GM23248 (cell line): ENCODE data around the gene IPO11.

Experiments
- EZH2 ChIP-seq: fragments of 200-600 bp; sonication (generic); IDR thresholded peaks from 2 replicates; pipeline ENCODE4 v1.6.1; 2018; ENCODE audit warnings: antibody characterized with exemption, mild to moderate bottlenecking; ENCODE audit not compliant: insufficient read depth, poor library complexity, severe bottlenecking
- EZH2phosphoT487 ChIP-seq: fragments of 200-600 bp; sonication (generic); IDR thresholded peaks from 2 replicates; pipeline ENCODE4 v1.6.1; 2018; ENCODE audit warnings: antibody characterized with exemption, moderate library complexity, mild to moderate bottlenecking, low read depth; ENCODE audit not compliant: insufficient read depth

DNA sequence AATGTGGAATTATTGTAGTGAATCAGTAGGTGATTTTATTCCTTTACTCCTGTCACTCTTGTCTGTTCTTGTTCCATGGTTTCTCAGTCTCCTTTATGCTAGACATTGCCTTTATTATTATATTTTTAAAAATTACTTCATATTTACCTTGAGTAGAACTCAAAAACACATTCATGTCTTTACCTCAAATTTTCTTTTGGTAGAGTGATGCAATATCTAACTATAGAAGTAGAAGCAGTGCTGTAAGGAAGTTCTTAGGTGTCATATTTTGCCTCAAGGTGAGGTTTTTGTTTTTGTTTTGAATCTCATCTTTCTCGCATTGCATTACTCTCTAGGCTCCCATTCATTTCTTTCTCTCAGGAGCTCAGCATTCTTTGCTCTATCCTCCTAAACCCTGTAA lies 12.2 kb downstream of the IPO11 start:
- TF ChIP-seq EZH2 (no peak), EZH2phosphoT487 (no peak)
